Psoas muscle (tissue), 8 donors: ENCODE measurements around the gene ARRDC2. TPM values are rescaled to one million over a fixed set of nuclear protein-coding genes. Genes with fewer than 3 reads are reported as not detected.

ENCODE experiments used
- ATAC-seq, 4 donors: fragments of 200-7000 bp; cut with Tn5 transposase; one replicate each; pipeline ENCODE4 v1.9.1; 2020; ENCODE audit warnings: moderate library complexity in 3 of 4, mild to moderate bottlenecking in 2 of 4
- DNase-seq, 2 donors: peaks; one replicate each; pipeline ENCODE4 v3.0.0-alpha.2; 2020
- H3K27ac ChIP-seq: fragments of 200-600 bp; one replicate; pipeline ENCODE4 v1.8.0; 2022
- H3K27me3 ChIP-seq, 3 donors: fragments of 200-600 bp in 1 of 3; one replicate each; pipeline versions ENCODE4 v1.6.1 to v1.8.0; 2013 to 2022; ENCODE audit warnings: low read length in 2 of 3, mild to moderate bottlenecking in 2 of 3, moderate library complexity in 1 of 3; ENCODE audit not compliant: insufficient read depth in 3 of 3
- H3K36me3 ChIP-seq, 2 donors: fragments of 200-600 bp in 1 of 2; one replicate each; pipeline versions ENCODE4 v1.6.1 to v1.8.0; 2013 to 2022; ENCODE audit warnings: low read depth in 1 of 2, mild to moderate bottlenecking in 1 of 2, moderate library complexity in 1 of 2; ENCODE audit not compliant: insufficient read depth in 1 of 2
- H3K4me1 ChIP-seq: fragments of 200-600 bp; one replicate; pipeline ENCODE4 v1.8.0; 2022
- H3K4me3 ChIP-seq: fragments of 200-600 bp; one replicate; pipeline ENCODE4 v1.8.0; 2022; ENCODE audit warnings: mild to moderate bottlenecking
- H3K9me3 ChIP-seq: fragments of 200-600 bp; one replicate; pipeline ENCODE4 v1.8.0; 2022
- CTCF ChIP-seq: fragments of 200-600 bp; IDR thresholded peaks from one replicate; pipeline ENCODE4 v1.8.0; 2022; ENCODE audit warnings: antibody characterized with exemption
- WGBS, 3 donors: extraction: QIAGEN DNeasy Blood & Tissue Kit; methylation state at CpG; one replicate each; pipeline versions ENCODE4 v1.1.6 to v1.1.7; 2013; 5-methylcytosine and 5-hydroxymethylcytosine counted together
- intact Hi-C, 2 donors: fragments of 100-400 bp; cut with DNase I; formaldehyde crosslinking; loops; one replicate each; pipeline versions ENCODE4 v1.11.0 to v1.14.2; 2022
- polyA plus RNA-seq, 3 donors: library from polyadenylated mRNA; stranded (reverse); fragments of 200-250 nt; gene quantifications; one replicate each; pipeline ENCODE4 v1.2.3, GENCODE V29; 2013
- total RNA-seq, 4 donors: library from RNA; stranded (reverse); fragmentation: NEBNext Ultra II Directional in 2 of 4; extraction: Animal tissue kit (Norgen Biotek cat#: 25700) in 2 of 4; gene quantifications; one replicate each; pipeline versions ENCODE4 v1.2.1 to v1.2.4, GENCODE V29; 2021 to 2023
- donor health status: healthy with polysubstance abuse.
- donor health status: DM: no; HTN: no; CAD: no; lungs with moderate emphysema.
- donor health status: Bipolar disorder and iron deficiency.
- donor health status: healthy.
- donor health status: DM: yes; HTN: yes; CAD: no.
- donor health status: DM: no; HTN: no; CAD: no.
- donor health status: DM: no; HTN: no; CAD: no.
- donor health status: DM: yes; HTN: yes; CAD: no.

Gene ARRDC2
- total and polyA plus RNA-seq, 7 donors = 43.4 to 399 (median 173) TPM

GRCh38 chr19:18020212-18021085, 12.5 kb downstream of the ARRDC2 start:
- H3K4me3 ChIP-seq = no peak overlapping the region
- 19 to 25% (median 25%) methylated on average over 14 to 16 of the region's 16 CpGs for WGBS, 3 donors
- intact Hi-C loops = loop anchor here in 1 of 2 donors (5.0 kb wide), 1 partner anchor 1733 kb away; no protein-coding TSS in a partner anchor
- H3K36me3 ChIP-seq = peaks cover 0 to 2% of the 10 kb centered on the region in 2 donors
- peak overlapping the region; percentile 97 for H3K27ac ChIP-seq
- no peak for TF ChIP-seq CTCF
- ATAC-seq (peak; percentile 4 to 42 (median 36)), DNase-seq (peak; percentile 97 to 99)
- H3K27me3 ChIP-seq = no peaks in the 10 kb centered on the region
- H3K9me3 ChIP-seq = no peaks in the 10 kb centered on the region
- H3K4me1 ChIP-seq = peaks cover 64% of the 10 kb centered on the region

GRCh38 chr19:18021121-18021755, 13.3 kb downstream of the ARRDC2 start:
- no peaks in the 10 kb centered on the region for H3K9me3 ChIP-seq
- peak; percentile 18 to 46 (median 31) for ATAC-seq
- peak overlapping the region; percentile 59 for H3K4me3 ChIP-seq
- no peaks in the 10 kb centered on the region for H3K27me3 ChIP-seq
- no peaks in the 10 kb centered on the region for H3K36me3 ChIP-seq
- no peak for TF ChIP-seq CTCF
- DNase-seq = peak; percentile 93 to 97
- intact Hi-C loops = loop anchor here in 1 of 2 donors (5.0 kb wide), 1 partner anchor 1734 kb away; no protein-coding TSS in a partner anchor
- peak overlapping the region; percentile 97 for H3K27ac ChIP-seq
- 16 to 31% (median 21%) methylated on average over 21 of the region's 21 CpGs for WGBS, 3 donors
- H3K4me1 ChIP-seq = peaks cover 60% of the 10 kb centered on the region

- H3K36me3 ChIP-seq = no peaks in the 10 kb centered on the region
- H3K9me3 ChIP-seq = no peaks in the 10 kb centered on the region
- peak in 2 of 4 donors; percentile 1 to 15 for ATAC-seq
- no peaks in the 10 kb centered on the region for H3K27me3 ChIP-seq
- peak overlapping the region; percentile 97 for H3K27ac ChIP-seq
- TF ChIP-seq CTCF = no peak
- peaks cover 44% of the 10 kb centered on the region for H3K4me1 ChIP-seq
- H3K4me3 ChIP-seq = peak overlapping the region; percentile 59
- peak; percentile 87 to 94 for DNase-seq
- intact Hi-C loops = loop anchor here in 1 of 2 donors (5.0 kb wide), 1 partner anchor 1736 kb away; no protein-coding TSS in a partner anchor
- WGBS, 3 donors = 42 to 55% (median 45%) methylated on average over 23 of the region's 23 CpGs
Measured at GRCh38 chr19:18023622-18024251, 15.8 kb downstream of the ARRDC2 start.

- intact Hi-C loops = no loop called here
- 88 to 95% (median 93%) methylated on average over 4 of the region's 4 CpGs for WGBS, 3 donors
- Histone ChIP-seq H3K36me3 (no peaks in the 10 kb centered on the region), H3K27ac (peak overlapping the region; percentile 90), H3K4me1 (peaks cover 47% of the 10 kb centered on the region), H3K27me3 (no peaks in the 10 kb centered on the region), H3K4me3 (no peak overlapping the region), H3K9me3 (no peaks in the 10 kb centered on the region)
- ATAC-seq = no peak
- DNase-seq = no peak
- no peak for TF ChIP-seq CTCF
Measured at GRCh38 chr19:18027151-18027550, 19.2 kb downstream of the ARRDC2 start.
